ENCODE results near the gene FGFR2. TPM values are rescaled to one million over a fixed set of nuclear protein-coding genes. Genes with fewer than 3 reads are reported as not detected.

Gene FGFR2
- total and polyA plus RNA-seq, 4 donors: 11.4 to 69.9 (median 31.9) TPM

DNA sequence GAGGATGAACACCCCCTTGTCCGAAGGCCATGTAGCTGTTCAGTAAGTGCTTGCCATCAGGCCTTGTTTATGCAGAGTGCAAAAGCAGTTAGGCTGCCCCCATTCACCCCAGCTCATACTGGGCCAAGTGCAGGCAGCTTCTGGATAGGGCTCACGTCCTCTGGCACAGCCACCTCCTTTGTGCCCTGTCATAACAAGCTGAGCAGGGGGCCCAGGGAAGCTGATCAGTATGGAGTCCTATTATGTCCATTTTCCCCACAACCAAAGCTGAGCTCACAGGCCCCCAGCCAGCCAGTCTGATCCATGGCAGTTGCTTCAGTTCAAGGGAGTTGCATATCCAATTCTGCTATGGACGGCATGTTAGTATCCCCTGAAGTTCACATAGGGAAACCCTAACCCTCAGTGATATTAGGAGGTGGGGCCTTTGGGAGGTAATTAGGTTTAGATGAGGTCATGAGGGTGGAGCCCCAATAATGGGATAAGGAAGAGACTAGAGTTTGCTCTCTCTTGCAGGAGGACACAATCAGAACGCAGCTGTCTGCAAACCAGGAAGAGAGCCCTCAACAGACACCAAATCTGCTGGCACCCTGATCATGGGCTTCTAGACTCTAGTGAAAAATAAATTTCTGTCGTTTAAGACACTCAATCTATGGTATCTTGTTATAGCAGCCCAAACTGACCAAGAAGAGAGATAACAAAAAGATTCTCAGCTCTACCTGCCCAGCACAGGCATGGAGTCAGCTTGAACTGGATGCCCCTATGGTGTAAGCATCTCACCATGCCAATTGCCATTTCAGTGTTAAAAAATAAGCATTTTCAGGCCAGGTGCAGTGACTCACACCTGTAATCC, 155.9 kb downstream of the FGFR2 start:
- no peaks in the 10 kb centered on the region for H3K9me3 ChIP-seq (ENCODE audit: control insufficient read depth in 4 of 4, low read length in 3 of 4)
- 71% methylated on average over 5 of the region's 5 CpGs for WGBS
- H3K36me3 ChIP-seq (ENCODE audit: control insufficient read depth in 4 of 4, insufficient read depth in 3 of 4, low read depth in 1 of 4, low read length in 3 of 4): no peaks in the 10 kb centered on the region
- no peak overlapping the region for H3K9ac ChIP-seq (ENCODE audit: low read depth in 1 of 2, low read length in 2 of 2)
- H3K27ac ChIP-seq (ENCODE audit: low read depth in 1 of 2, low read length in 2 of 2): no peak overlapping the region
- H3K27me3 ChIP-seq (ENCODE audit: control insufficient read depth in 4 of 4, insufficient read depth in 4 of 4, low read length in 3 of 4): no peaks in the 10 kb centered on the region
- no peaks in the 10 kb centered on the region for H3K4me1 ChIP-seq (ENCODE audit: control insufficient read depth in 4 of 4, insufficient read depth in 4 of 4, low read length in 3 of 4)
- DNase-seq (ENCODE audit: low spot score): no peak
- H3K4me3 ChIP-seq (ENCODE audit: low read depth in 1 of 3, low read length in 3 of 3): no peak overlapping the region
- no peak for TF ChIP-seq FOXA2 (IDR thresholded peaks at IDR 0.05)
- TF ChIP-seq RXRA (IDR thresholded peaks at IDR 0.05): no peak
- no peak for TF ChIP-seq RAD21 (IDR thresholded peaks at IDR 0.05)
- TF ChIP-seq NR2F2 (IDR thresholded peaks at IDR 0.05): no peak
- no peak for TF ChIP-seq HNF4A (conservative IDR thresholded peaks at IDR 0.05)
- no peak for TF ChIP-seq SP1 (IDR thresholded peaks at IDR 0.05)
- no peak for TF ChIP-seq GABPA (IDR thresholded peaks at IDR 0.05 in 1 of 2, conservative IDR thresholded peaks at IDR 0.05 in 1 of 2)
- TF ChIP-seq, protein P1, sequence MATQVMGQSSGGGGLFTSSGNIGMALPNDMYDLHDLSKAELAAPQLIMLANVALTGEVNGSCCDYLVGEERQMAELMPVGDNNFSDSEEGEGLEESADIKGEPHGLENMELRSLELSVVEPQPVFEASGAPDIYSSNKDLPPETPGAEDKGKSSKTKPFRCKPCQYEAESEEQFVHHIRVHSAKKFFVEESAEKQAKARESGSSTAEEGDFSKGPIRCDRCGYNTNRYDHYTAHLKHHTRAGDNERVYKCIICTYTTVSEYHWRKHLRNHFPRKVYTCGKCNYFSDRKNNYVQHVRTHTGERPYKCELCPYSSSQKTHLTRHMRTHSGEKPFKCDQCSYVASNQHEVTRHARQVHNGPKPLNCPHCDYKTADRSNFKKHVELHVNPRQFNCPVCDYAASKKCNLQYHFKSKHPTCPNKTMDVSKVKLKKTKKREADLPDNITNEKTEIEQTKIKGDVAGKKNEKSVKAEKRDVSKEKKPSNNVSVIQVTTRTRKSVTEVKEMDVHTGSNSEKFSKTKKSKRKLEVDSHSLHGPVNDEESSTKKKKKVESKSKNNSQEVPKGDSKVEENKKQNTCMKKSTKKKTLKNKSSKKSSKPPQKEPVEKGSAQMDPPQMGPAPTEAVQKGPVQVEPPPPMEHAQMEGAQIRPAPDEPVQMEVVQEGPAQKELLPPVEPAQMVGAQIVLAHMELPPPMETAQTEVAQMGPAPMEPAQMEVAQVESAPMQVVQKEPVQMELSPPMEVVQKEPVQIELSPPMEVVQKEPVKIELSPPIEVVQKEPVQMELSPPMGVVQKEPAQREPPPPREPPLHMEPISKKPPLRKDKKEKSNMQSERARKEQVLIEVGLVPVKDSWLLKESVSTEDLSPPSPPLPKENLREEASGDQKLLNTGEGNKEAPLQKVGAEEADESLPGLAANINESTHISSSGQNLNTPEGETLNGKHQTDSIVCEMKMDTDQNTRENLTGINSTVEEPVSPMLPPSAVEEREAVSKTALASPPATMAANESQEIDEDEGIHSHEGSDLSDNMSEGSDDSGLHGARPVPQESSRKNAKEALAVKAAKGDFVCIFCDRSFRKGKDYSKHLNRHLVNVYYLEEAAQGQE (IDR thresholded peaks at IDR 0.05): no peak
- no peak for TF ChIP-seq YY1 (IDR thresholded peaks at IDR 0.05)
- TF ChIP-seq, protein P2, sequence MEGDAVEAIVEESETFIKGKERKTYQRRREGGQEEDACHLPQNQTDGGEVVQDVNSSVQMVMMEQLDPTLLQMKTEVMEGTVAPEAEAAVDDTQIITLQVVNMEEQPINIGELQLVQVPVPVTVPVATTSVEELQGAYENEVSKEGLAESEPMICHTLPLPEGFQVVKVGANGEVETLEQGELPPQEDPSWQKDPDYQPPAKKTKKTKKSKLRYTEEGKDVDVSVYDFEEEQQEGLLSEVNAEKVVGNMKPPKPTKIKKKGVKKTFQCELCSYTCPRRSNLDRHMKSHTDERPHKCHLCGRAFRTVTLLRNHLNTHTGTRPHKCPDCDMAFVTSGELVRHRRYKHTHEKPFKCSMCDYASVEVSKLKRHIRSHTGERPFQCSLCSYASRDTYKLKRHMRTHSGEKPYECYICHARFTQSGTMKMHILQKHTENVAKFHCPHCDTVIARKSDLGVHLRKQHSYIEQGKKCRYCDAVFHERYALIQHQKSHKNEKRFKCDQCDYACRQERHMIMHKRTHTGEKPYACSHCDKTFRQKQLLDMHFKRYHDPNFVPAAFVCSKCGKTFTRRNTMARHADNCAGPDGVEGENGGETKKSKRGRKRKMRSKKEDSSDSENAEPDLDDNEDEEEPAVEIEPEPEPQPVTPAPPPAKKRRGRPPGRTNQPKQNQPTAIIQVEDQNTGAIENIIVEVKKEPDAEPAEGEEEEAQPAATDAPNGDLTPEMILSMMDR (IDR thresholded peaks at IDR 0.05; ENCODE audit: low read depth, low read length, missing input control): no peak
- TF ChIP-seq JUND (IDR thresholded peaks at IDR 0.05): no peak
- TF ChIP-seq MAX (IDR thresholded peaks at IDR 0.05): no peak
- TF ChIP-seq, protein P3, sequence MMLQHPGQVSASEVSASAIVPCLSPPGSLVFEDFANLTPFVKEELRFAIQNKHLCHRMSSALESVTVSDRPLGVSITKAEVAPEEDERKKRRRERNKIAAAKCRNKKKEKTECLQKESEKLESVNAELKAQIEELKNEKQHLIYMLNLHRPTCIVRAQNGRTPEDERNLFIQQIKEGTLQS (IDR thresholded peaks at IDR 0.05): no peak

GRCh38 chr10:121440461-121440860, 157.8 kb downstream of the FGFR2 start:
- H3K27me3 ChIP-seq (ENCODE audit: control insufficient read depth in 4 of 4, insufficient read depth in 4 of 4, low read length in 3 of 4): no peaks in the 10 kb centered on the region
- no peak overlapping the region for H3K4me3 ChIP-seq (ENCODE audit: low read depth in 1 of 3, low read length in 3 of 3)
- TF ChIP-seq GABPA (IDR thresholded peaks at IDR 0.05 in 1 of 2, conservative IDR thresholded peaks at IDR 0.05 in 1 of 2) (no peak), TAF1 (conservative IDR thresholded peaks at IDR 0.05) (no peak), MAX (IDR thresholded peaks at IDR 0.05) (no peak)
- TF ChIP-seq, protein P2 (IDR thresholded peaks at IDR 0.05; ENCODE audit: low read depth, low read length, missing input control): no peak
- WGBS: 97% methylated on average over 2 of the region's 2 CpGs
- H3K4me1 ChIP-seq (ENCODE audit: control insufficient read depth in 4 of 4, insufficient read depth in 4 of 4, low read length in 3 of 4): no peaks in the 10 kb centered on the region
- no peaks in the 10 kb centered on the region for H3K9me3 ChIP-seq (ENCODE audit: control insufficient read depth in 4 of 4, low read length in 3 of 4)
- no peak overlapping the region for H3K9ac ChIP-seq (ENCODE audit: low read depth in 1 of 2, low read length in 2 of 2)
- DNase-seq (ENCODE audit: low spot score): no peak
- no peaks in the 10 kb centered on the region for H3K36me3 ChIP-seq (ENCODE audit: control insufficient read depth in 4 of 4, insufficient read depth in 3 of 4, low read depth in 1 of 4, low read length in 3 of 4)
- no peak overlapping the region for H3K27ac ChIP-seq (ENCODE audit: low read depth in 1 of 2, low read length in 2 of 2)

All from liver (tissue), 9 donors.